Liver (tissue), 9 donors: ENCODE results near the gene GSK3A. TPM values are rescaled to one million over a fixed set of nuclear protein-coding genes. Genes with fewer than 3 reads are reported as not detected.

Source experiments
- DNase-seq: peaks from one replicate; pipeline ENCODE4 v3.0.0-alpha.2; 2017; ENCODE audit warnings: low spot score
- H3K27ac ChIP-seq, 2 donors: one replicate each; pipeline ENCODE4 v1.7.0; 2013; ENCODE audit warnings: inconsistent platforms in 2 of 2, low read length in 2 of 2, control low read depth in 1 of 2, low read depth in 1 of 2, mild to moderate bottlenecking in 1 of 2
- H3K27me3 ChIP-seq, 4 donors: one replicate each; pipeline versions ENCODE4 v1.6.1 to v1.7.0; 2013; ENCODE audit warnings: low read length in 3 of 4, inconsistent platforms in 1 of 4, mild to moderate bottlenecking in 1 of 4, moderate library complexity in 1 of 4; ENCODE audit not compliant: control insufficient read depth in 4 of 4, insufficient read depth in 4 of 4
- H3K36me3 ChIP-seq, 4 donors: one replicate each; pipeline versions ENCODE4 v1.6.1 to v1.7.0; 2013; ENCODE audit warnings: low read length in 3 of 4, mild to moderate bottlenecking in 3 of 4, low read depth in 1 of 4, moderate library complexity in 1 of 4; ENCODE audit not compliant: control insufficient read depth in 4 of 4, insufficient read depth in 3 of 4
- H3K4me1 ChIP-seq, 4 donors: one replicate each; pipeline versions ENCODE4 v1.6.1 to v1.7.0; 2013; ENCODE audit warnings: low read length in 3 of 4, mild to moderate bottlenecking in 3 of 4, moderate library complexity in 1 of 4; ENCODE audit not compliant: control insufficient read depth in 4 of 4, insufficient read depth in 4 of 4
- H3K4me3 ChIP-seq, 3 donors: one replicate each; pipeline versions ENCODE4 v1.6.1 to v1.7.0; 2013; ENCODE audit warnings: low read length in 3 of 3, control low read depth in 1 of 3, low read depth in 1 of 3, mild to moderate bottlenecking in 1 of 3
- H3K9ac ChIP-seq, 2 donors: one replicate each; pipeline ENCODE4 v1.7.0; 2013; ENCODE audit warnings: low read length in 2 of 2, mild to moderate bottlenecking in 2 of 2, moderate library complexity in 2 of 2, control low read depth in 1 of 2, low read depth in 1 of 2
- H3K9me3 ChIP-seq, 4 donors: one replicate each; pipeline versions ENCODE4 v1.6.1 to v1.7.0; 2013; ENCODE audit warnings: low read length in 3 of 4; ENCODE audit not compliant: control insufficient read depth in 4 of 4
- ATF3 ChIP-seq: IDR thresholded peaks from 2 replicates; pipeline ENCODE4 v1.6.1; 2016; ENCODE audit warnings: antibody characterized with exemption
- CTCF ChIP-seq: fragments of 150-350 bp; IDR thresholded peaks from 2 replicates; pipeline ENCODE4 v1.5.1; 2017; ENCODE audit warnings: improper control_type of control experiment, low read depth, low read length; ENCODE audit not compliant: missing input control
- EGR1 ChIP-seq, 2 donors: IDR thresholded peaks; 2 replicates each; pipeline ENCODE4 v1.6.1; 2016 to 2018; ENCODE audit warnings: antibody characterized with exemption in 2 of 2, low read depth in 2 of 2
- FOXA1 ChIP-seq: IDR thresholded peaks from 2 replicates; pipeline ENCODE4 v1.6.1; 2016; ENCODE audit warnings: antibody characterized with exemption
- FOXA2 ChIP-seq: IDR thresholded peaks from 2 replicates; pipeline ENCODE4 v1.6.1; 2016; ENCODE audit warnings: antibody characterized with exemption
- GABPA ChIP-seq, 2 donors: IDR thresholded peaks in 1 of 2; conservative IDR thresholded peaks in 1 of 2; 2 replicates each; pipeline ENCODE4 v1.6.1; 2016; ENCODE audit warnings: antibody characterized with exemption in 2 of 2, mild to moderate bottlenecking in 1 of 2, moderate library complexity in 1 of 2
- HNF4A ChIP-seq, 2 donors: conservative IDR thresholded peaks; 2 replicates each; pipeline ENCODE4 v1.6.1; 2016; ENCODE audit warnings: antibody characterized with exemption in 2 of 2, mild to moderate bottlenecking in 2 of 2
- HNF4G ChIP-seq: IDR thresholded peaks from 2 replicates; pipeline ENCODE4 v1.6.1; 2016; ENCODE audit warnings: antibody characterized with exemption
- JUND ChIP-seq, 2 donors: IDR thresholded peaks; 2 replicates each; pipeline ENCODE4 v1.6.1; 2016; ENCODE audit warnings: antibody characterized with exemption in 2 of 2
- MAX ChIP-seq: IDR thresholded peaks from 2 replicates; pipeline ENCODE4 v1.6.1; 2016; ENCODE audit warnings: antibody characterized with exemption
- NR2F2 ChIP-seq: IDR thresholded peaks from 2 replicates; pipeline ENCODE4 v1.6.1; 2016; ENCODE audit warnings: antibody characterized with exemption
- RAD21 ChIP-seq, 2 donors: IDR thresholded peaks; 2 replicates each; pipeline ENCODE4 v1.6.1; 2016; ENCODE audit warnings: antibody characterized with exemption in 2 of 2, mild to moderate bottlenecking in 2 of 2
- RXRA ChIP-seq, 2 donors: IDR thresholded peaks; 2 replicates each; pipeline ENCODE4 v1.6.1; 2017 to 2018; ENCODE audit warnings: antibody characterized with exemption in 2 of 2, mild to moderate bottlenecking in 1 of 2
- SP1 ChIP-seq: IDR thresholded peaks from 2 replicates; pipeline ENCODE4 v1.6.1; 2018; ENCODE audit warnings: antibody characterized with exemption, mild to moderate bottlenecking
- TAF1 ChIP-seq: conservative IDR thresholded peaks from 2 replicates; pipeline ENCODE4 v1.6.1; 2016; ENCODE audit warnings: antibody characterized with exemption, mild to moderate bottlenecking
- YY1 ChIP-seq: IDR thresholded peaks from 2 replicates; pipeline ENCODE4 v1.6.1; 2016; ENCODE audit warnings: antibody characterized with exemption, mild to moderate bottlenecking
- WGBS: extraction: QIAGEN DNeasy Blood & Tissue Kit; methylation state at CpG from one replicate; pipeline ENCODE4 v1.1.7; 2013; 5-methylcytosine and 5-hydroxymethylcytosine counted together
- polyA plus RNA-seq, 2 donors: library from polyadenylated mRNA; stranded (reverse) in 1 of 2; unstranded in 1 of 2; fragments of 200-250 nt in 1 of 2; fragments of >200 nt in 1 of 2; fragmentation: Nextera tagmentation in 1 of 2; extraction: Ambion mirVana in 1 of 2; gene quantifications; one replicate each; pipeline versions ENCODE4 v1.2.1 to v1.2.3, GENCODE V29; 2013 to 2015
- total RNA-seq, 2 donors: library from RNA; depleted of rRNA; stranded (reverse); fragments of >200 nt; gene quantifications; one replicate each; pipeline ENCODE4 v1.2.3, GENCODE V29; 2014
- TF ChIP-seq, protein P1 (sequence below): IDR thresholded peaks from 2 replicates; pipeline ENCODE4 v1.6.1; 2016; ENCODE audit warnings: antibody characterized with exemption, mild to moderate bottlenecking
- TF ChIP-seq, protein P2 (sequence below): IDR thresholded peaks from 2 replicates; pipeline ENCODE4 v1.6.1; 2016; ENCODE audit warnings: antibody characterized with exemption
- donor health status: healthy.
- donor health status: healthy.
- donor health status: healthy.
- donor health status: healthy.
- donor health status: healthy.

Gene GSK3A
- total and polyA plus RNA-seq, 4 donors = 5.9 to 23.1 (median 13.0) TPM

- H3K4me1 ChIP-seq = peaks cover 25 to 64% (median 42%) of the 10 kb centered on the region in 4 donors
- peaks cover 5 to 21% (median 12%) of the 10 kb centered on the region in 4 donors for H3K36me3 ChIP-seq
- no peak overlapping the region for H3K27ac ChIP-seq
- H3K4me3 ChIP-seq = no peak overlapping the region
- no peak for TF ChIP-seq CTCF
- no peak for TF ChIP-seq FOXA1
- TF ChIP-seq EGR1 (IDR thresholded peaks at IDR 0.05; ENCODE audit: low read depth in 2 of 2) = no peak
- TF ChIP-seq, protein P1, sequence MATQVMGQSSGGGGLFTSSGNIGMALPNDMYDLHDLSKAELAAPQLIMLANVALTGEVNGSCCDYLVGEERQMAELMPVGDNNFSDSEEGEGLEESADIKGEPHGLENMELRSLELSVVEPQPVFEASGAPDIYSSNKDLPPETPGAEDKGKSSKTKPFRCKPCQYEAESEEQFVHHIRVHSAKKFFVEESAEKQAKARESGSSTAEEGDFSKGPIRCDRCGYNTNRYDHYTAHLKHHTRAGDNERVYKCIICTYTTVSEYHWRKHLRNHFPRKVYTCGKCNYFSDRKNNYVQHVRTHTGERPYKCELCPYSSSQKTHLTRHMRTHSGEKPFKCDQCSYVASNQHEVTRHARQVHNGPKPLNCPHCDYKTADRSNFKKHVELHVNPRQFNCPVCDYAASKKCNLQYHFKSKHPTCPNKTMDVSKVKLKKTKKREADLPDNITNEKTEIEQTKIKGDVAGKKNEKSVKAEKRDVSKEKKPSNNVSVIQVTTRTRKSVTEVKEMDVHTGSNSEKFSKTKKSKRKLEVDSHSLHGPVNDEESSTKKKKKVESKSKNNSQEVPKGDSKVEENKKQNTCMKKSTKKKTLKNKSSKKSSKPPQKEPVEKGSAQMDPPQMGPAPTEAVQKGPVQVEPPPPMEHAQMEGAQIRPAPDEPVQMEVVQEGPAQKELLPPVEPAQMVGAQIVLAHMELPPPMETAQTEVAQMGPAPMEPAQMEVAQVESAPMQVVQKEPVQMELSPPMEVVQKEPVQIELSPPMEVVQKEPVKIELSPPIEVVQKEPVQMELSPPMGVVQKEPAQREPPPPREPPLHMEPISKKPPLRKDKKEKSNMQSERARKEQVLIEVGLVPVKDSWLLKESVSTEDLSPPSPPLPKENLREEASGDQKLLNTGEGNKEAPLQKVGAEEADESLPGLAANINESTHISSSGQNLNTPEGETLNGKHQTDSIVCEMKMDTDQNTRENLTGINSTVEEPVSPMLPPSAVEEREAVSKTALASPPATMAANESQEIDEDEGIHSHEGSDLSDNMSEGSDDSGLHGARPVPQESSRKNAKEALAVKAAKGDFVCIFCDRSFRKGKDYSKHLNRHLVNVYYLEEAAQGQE = no peak
- no peak for TF ChIP-seq TAF1
- no peak for TF ChIP-seq SP1
- TF ChIP-seq JUND (IDR thresholded peaks at IDR 0.05) = no peak
- TF ChIP-seq HNF4G = no peak
- no peak for TF ChIP-seq ATF3
- TF ChIP-seq YY1 = no peak
- TF ChIP-seq MAX = no peak
- no peak for TF ChIP-seq FOXA2
- DNase-seq = no peak
- no peak overlapping the region for H3K9ac ChIP-seq
- H3K9me3 ChIP-seq = no peaks in the 10 kb centered on the region
- H3K27me3 ChIP-seq = no peaks in the 10 kb centered on the region
- 92% methylated on average over 3 of the region's 3 CpGs for WGBS
Observed at GRCh38 chr19:42275517-42275916, 33.1 kb upstream of the GSK3A start.

- Histone ChIP-seq H3K9ac (no peak overlapping the region), H3K27me3 (no peaks in the 10 kb centered on the region), H3K4me1 (peaks cover 24 to 65% (median 41%) of the 10 kb centered on the region in 4 donors), H3K4me3 (no peak overlapping the region), H3K9me3 (no peaks in the 10 kb centered on the region), H3K27ac (no peak overlapping the region), H3K36me3 (peaks cover 5 to 21% (median 12%) of the 10 kb centered on the region in 4 donors)
- DNase-seq = peak; percentile 29
- TF ChIP-seq EGR1 (IDR thresholded peaks at IDR 0.05; ENCODE audit: low read depth in 2 of 2) (no peak), HNF4G (no peak), JUND (IDR thresholded peaks at IDR 0.05) (no peak), CTCF (no peak), MAX (no peak), TAF1 (no peak), FOXA2 (no peak), FOXA1 (no peak), ATF3 (no peak), SP1 (no peak), RXRA (IDR thresholded peaks at IDR 0.05) (no peak), HNF4A (conservative IDR thresholded peaks at IDR 0.05) (no peak), NR2F2 (no peak), YY1 (no peak), RAD21 (IDR thresholded peaks at IDR 0.05) (no peak), GABPA (IDR thresholded peaks at IDR 0.05 in 1 of 2, conservative IDR thresholded peaks at IDR 0.05 in 1 of 2) (no peak)
- TF ChIP-seq, protein P2, sequence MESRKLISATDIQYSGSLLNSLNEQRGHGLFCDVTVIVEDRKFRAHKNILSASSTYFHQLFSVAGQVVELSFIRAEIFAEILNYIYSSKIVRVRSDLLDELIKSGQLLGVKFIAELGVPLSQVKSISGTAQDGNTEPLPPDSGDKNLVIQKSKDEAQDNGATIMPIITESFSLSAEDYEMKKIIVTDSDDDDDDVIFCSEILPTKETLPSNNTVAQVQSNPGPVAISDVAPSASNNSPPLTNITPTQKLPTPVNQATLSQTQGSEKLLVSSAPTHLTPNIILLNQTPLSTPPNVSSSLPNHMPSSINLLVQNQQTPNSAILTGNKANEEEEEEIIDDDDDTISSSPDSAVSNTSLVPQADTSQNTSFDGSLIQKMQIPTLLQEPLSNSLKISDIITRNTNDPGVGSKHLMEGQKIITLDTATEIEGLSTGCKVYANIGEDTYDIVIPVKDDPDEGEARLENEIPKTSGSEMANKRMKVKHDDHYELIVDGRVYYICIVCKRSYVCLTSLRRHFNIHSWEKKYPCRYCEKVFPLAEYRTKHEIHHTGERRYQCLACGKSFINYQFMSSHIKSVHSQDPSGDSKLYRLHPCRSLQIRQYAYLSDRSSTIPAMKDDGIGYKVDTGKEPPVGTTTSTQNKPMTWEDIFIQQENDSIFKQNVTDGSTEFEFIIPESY = no peak
- WGBS = 72% methylated on average over 7 of the region's 7 CpGs
Observed at GRCh38 chr19:42275103-42275502, 32.7 kb upstream of the GSK3A start.
